K562 (cell line): ENCODE results near the gene PTCRA. TPM values are rescaled to one million over a fixed set of nuclear protein-coding genes. Genes with fewer than 3 reads are reported as not detected.

ENCODE experiments used
- ATF3 ChIP-seq, 2 experiments: fragments of 450-650 bp in 1 of 2; sonication (generic) in 1 of 2; formaldehyde crosslinking in 1 of 2; IDR thresholded peaks in 1 of 2; conservative IDR thresholded peaks in 1 of 2; 2 replicates each; pipeline versions ENCODE4 v1.6.1 to v1.8.1; 2016 to 2023; ENCODE audit warnings: mild to moderate bottlenecking in 2 of 2, moderate library complexity in 2 of 2, inconsistent platforms in 1 of 2, missing genetic modification reagents in 1 of 2
- ATF7 ChIP-seq: fragments of 450-650 bp; IDR thresholded peaks from 2 replicates; pipeline ENCODE4 v1.7.1; 2014; ENCODE audit warnings: mild to moderate bottlenecking, moderate library complexity
- BDP1 ChIP-seq: IDR thresholded peaks from 3 replicates; pipeline ENCODE4 v1.6.1; 2011; ENCODE audit not compliant: insufficient read length, insufficient read depth
- CTBP1 ChIP-seq: fragments of 450-650 bp; IDR thresholded peaks from 2 replicates; pipeline ENCODE4 v1.6.1; 2016; ENCODE audit warnings: borderline replicate concordance
- FOSL1 ChIP-seq: fragments of 200-800 bp; sonication (Bioruptor generic); conservative IDR thresholded peaks from 2 replicates; pipeline ENCODE4 v1.6.1; 2016; ENCODE audit warnings: missing genetic modification characterization, missing compliant biosample characterization
- HDAC1 ChIP-seq, 2 experiments: fragments of 450-650 bp; IDR thresholded peaks; 2 replicates each; pipeline ENCODE4 v1.6.1; 2016 to 2017; ENCODE audit warnings: inconsistent platforms in 1 of 2, mild to moderate bottlenecking in 1 of 2, moderate library complexity in 1 of 2
- HDAC2 ChIP-seq: fragments of 450-650 bp; IDR thresholded peaks from 2 replicates; pipeline ENCODE4 v1.6.1; 2016; ENCODE audit warnings: mild to moderate bottlenecking
- HDAC3 ChIP-seq: fragments of 450-650 bp; IDR thresholded peaks from 2 replicates; pipeline ENCODE4 v1.6.1; 2018; ENCODE audit warnings: borderline replicate concordance, mild to moderate bottlenecking, moderate library complexity; ENCODE audit not compliant: partially characterized antibody
- JUNB ChIP-seq: fragments of 450-650 bp; formaldehyde crosslinking; conservative IDR thresholded peaks from 2 replicates; pipeline ENCODE4 v1.4.0; 2020; ENCODE audit warnings: mild to moderate bottlenecking
- MAFK ChIP-seq: IDR thresholded peaks from 2 replicates; pipeline ENCODE4 v1.6.1; 2011; ENCODE audit warnings: low read length, improper control_type of control experiment
- MCM5 ChIP-seq: fragments of 450-650 bp; IDR thresholded peaks from 2 replicates; pipeline ENCODE4 v1.6.1; 2016; ENCODE audit warnings: low read depth
- MEIS2 ChIP-seq: fragments of 450-650 bp; IDR thresholded peaks from 2 replicates; pipeline ENCODE4 v1.6.1; 2014; ENCODE audit warnings: mild to moderate bottlenecking; ENCODE audit not compliant: partially characterized antibody
- MYNN ChIP-seq, 2 experiments: sonication (generic); formaldehyde crosslinking in 1 of 2; IDR thresholded peaks; 2 replicates each; pipeline versions ENCODE4 v1.5.0 to v1.6.1; 2016 to 2020; ENCODE audit warnings: antibody characterized with exemption in 1 of 2, missing genetic modification reagents in 1 of 2
- NFATC3 ChIP-seq: fragments of 450-650 bp; IDR thresholded peaks from 2 replicates; pipeline ENCODE4 v1.6.1; 2017; ENCODE audit warnings: mild to moderate bottlenecking
- NFE2L1 ChIP-seq: fragments of 450-650 bp; IDR thresholded peaks from 2 replicates; pipeline ENCODE4 v1.6.1; 2016; ENCODE audit warnings: missing genetic modification characterization, low read depth, mild to moderate bottlenecking, missing compliant biosample characterization, moderate library complexity, borderline replicate concordance
- SMARCB1 ChIP-seq: IDR thresholded peaks from 2 replicates; pipeline ENCODE4 v1.6.1; 2011; ENCODE audit warnings: improper control_type of control experiment, low read depth; ENCODE audit not compliant: insufficient read length
- polyA plus RNA-seq, 8 experiments: library from polyadenylated mRNA; depleted of rRNA in 4 of 8; stranded (reverse) in 5 of 8; unstranded in 3 of 8; fragments of >200 nt; fragmentation: Nextera tagmentation in 2 of 8; fragmentation: Illumina TruSeq in 1 of 8; extraction: Ambion mirVana in 2 of 8; extraction: Trizol in 1 of 8; gene quantifications; 2 replicates each; pipeline versions ENCODE4 v1.2.1 to v1.2.3, GENCODE V29; 2011 to 2014; ENCODE audit warnings: inconsistent platforms in 1 of 8, missing spikeins in 1 of 8
- total RNA-seq, 7 experiments: library from RNA; depleted of rRNA in 6 of 7; stranded (reverse); fragments of >200 nt in 6 of 7; fragmentation: Illumina TruSeq in 2 of 7; extraction: Trizol in 2 of 7; gene quantifications; 2 replicates each; pipeline versions ENCODE4 v1.2.1 to v1.2.3, GENCODE V29; 2011 to 2021; ENCODE audit warnings: low replicate concordance in 1 of 7
- TF ChIP-seq, protein P1 (sequence below): sonication (generic); formaldehyde crosslinking; IDR thresholded peaks from 2 replicates; pipeline ENCODE4 v1.8.0; 2022; ENCODE audit warnings: missing genetic modification reagents, mild to moderate bottlenecking, borderline replicate concordance
- TF ChIP-seq, protein P2 (sequence below): fragments of 450-650 bp; IDR thresholded peaks from 2 replicates; pipeline ENCODE4 v1.6.1; 2017; ENCODE audit warnings: antibody characterized with exemption, mild to moderate bottlenecking
- TF ChIP-seq, protein P3 (sequence below): IDR thresholded peaks from 2 replicates; pipeline ENCODE4 v1.6.1; 2016; ENCODE audit warnings: missing genetic modification characterization, missing compliant biosample characterization

PTCRA gene
- total and polyA plus RNA-seq, 9 of the 15 experiments (the other 6 are each of a cell fraction or from before 2014, with no cell fraction given), result 0.21 TPM; not detected in 8

GRCh38 chr6:42970871-42971612 lies 55.2 kb downstream of the PTCRA start (continued):
- TF ChIP-seq, protein P1, sequence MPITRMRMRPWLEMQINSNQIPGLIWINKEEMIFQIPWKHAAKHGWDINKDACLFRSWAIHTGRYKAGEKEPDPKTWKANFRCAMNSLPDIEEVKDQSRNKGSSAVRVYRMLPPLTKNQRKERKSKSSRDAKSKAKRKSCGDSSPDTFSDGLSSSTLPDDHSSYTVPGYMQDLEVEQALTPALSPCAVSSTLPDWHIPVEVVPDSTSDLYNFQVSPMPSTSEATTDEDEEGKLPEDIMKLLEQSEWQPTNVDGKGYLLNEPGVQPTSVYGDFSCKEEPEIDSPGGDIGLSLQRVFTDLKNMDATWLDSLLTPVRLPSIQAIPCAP (CRISPR knock-in tag), result no peak
- peak; percentile 82 for TF ChIP-seq SMARCB1
- no peak for TF ChIP-seq MYNN (IDR thresholded peaks at IDR 0.05)
- TF ChIP-seq MYNN (CRISPR knock-in tag; IDR thresholded peaks at IDR 0.05), result no peak
- peak; percentile 82; the same call in 1 of the 2 replicates for TF ChIP-seq NFATC3
- TF ChIP-seq, protein P2, sequence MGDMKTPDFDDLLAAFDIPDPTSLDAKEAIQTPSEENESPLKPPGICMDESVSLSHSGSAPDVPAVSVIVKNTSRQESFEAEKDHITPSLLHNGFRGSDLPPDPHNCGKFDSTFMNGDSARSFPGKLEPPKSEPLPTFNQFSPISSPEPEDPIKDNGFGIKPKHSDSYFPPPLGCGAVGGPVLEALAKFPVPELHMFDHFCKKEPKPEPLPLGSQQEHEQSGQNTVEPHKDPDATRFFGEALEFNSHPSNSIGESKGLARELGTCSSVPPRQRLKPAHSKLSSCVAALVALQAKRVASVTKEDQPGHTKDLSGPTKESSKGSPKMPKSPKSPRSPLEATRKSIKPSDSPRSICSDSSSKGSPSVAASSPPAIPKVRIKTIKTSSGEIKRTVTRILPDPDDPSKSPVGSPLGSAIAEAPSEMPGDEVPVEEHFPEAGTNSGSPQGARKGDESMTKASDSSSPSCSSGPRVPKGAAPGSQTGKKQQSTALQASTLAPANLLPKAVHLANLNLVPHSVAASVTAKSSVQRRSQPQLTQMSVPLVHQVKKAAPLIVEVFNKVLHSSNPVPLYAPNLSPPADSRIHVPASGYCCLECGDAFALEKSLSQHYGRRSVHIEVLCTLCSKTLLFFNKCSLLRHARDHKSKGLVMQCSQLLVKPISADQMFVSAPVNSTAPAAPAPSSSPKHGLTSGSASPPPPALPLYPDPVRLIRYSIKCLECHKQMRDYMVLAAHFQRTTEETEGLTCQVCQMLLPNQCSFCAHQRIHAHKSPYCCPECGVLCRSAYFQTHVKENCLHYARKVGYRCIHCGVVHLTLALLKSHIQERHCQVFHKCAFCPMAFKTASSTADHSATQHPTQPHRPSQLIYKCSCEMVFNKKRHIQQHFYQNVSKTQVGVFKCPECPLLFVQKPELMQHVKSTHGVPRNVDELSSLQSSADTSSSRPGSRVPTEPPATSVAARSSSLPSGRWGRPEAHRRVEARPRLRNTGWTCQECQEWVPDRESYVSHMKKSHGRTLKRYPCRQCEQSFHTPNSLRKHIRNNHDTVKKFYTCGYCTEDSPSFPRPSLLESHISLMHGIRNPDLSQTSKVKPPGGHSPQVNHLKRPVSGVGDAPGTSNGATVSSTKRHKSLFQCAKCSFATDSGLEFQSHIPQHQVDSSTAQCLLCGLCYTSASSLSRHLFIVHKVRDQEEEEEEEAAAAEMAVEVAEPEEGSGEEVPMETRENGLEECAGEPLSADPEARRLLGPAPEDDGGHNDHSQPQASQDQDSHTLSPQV, result peak; percentile 70
- TF ChIP-seq MAFK, result peak; percentile 85
- peak; percentile 77; the same call in 1 of the 2 replicates for TF ChIP-seq HDAC2
- no peak for TF ChIP-seq MCM5
- peak; percentile 75; the same call in 1 of the 2 replicates for TF ChIP-seq CTBP1
- TF ChIP-seq MEIS2, result peak; percentile 92
- TF ChIP-seq BDP1, result no peak
- peak; percentile 98 for TF ChIP-seq FOSL1
- TF ChIP-seq JUNB, result peak; percentile 82
- TF ChIP-seq HDAC3, result no peak
- TF ChIP-seq ATF3 (IDR thresholded peaks at IDR 0.05), result peak; percentile 99
- peak; percentile 96 for TF ChIP-seq ATF3 (CRISPR knock-in tag; conservative IDR thresholded peaks at IDR 0.05)
- TF ChIP-seq, protein P3, sequence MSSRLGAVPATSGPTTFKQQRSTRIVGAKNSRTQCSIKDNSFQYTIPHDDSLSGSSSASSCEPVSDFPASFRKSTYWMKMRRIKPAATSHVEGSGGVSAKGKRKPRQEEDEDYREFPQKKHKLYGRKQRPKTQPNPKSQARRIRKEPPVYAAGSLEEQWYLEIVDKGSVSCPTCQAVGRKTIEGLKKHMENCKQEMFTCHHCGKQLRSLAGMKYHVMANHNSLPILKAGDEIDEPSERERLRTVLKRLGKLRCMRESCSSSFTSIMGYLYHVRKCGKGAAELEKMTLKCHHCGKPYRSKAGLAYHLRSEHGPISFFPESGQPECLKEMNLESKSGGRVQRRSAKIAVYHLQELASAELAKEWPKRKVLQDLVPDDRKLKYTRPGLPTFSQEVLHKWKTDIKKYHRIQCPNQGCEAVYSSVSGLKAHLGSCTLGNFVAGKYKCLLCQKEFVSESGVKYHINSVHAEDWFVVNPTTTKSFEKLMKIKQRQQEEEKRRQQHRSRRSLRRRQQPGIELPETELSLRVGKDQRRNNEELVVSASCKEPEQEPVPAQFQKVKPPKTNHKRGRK (tag), result no peak
- TF ChIP-seq HDAC1 (IDR thresholded peaks at IDR 0.05), result no peak
- peak; percentile 81 for TF ChIP-seq NFE2L1 (tag)
- TF ChIP-seq ATF7, result peak; percentile 74; the same call in 1 of the 2 replicates
